AG20443 (cell line): ENCODE data around the gene ANKRD28.

Experiments
- DNase-seq: peaks from one replicate; pipeline ENCODE4 v3.0.0; 2012; ENCODE audit warnings: low spot score, mixed read lengths

The ANKRD28 gene

GRCh38 chr3:15660055-15660935, 137.5 kb downstream of the ANKRD28 start:
- no peak for DNase-seq

GRCh38 chr3:15659254-15659975, 138.4 kb downstream of the ANKRD28 start:
- no peak for DNase-seq

- no peak for DNase-seq
Observed at GRCh38 chr3:15657016-15657415, 140.8 kb downstream of the ANKRD28 start.

- no peak for DNase-seq
Observed at GRCh38 chr3:15656342-15656741, 141.4 kb downstream of the ANKRD28 start.

GRCh38 chr3:15654891-15655290, 142.9 kb downstream of the ANKRD28 start:
- no peak for DNase-seq

GRCh38 chr3:15654127-15654526, 143.7 kb downstream of the ANKRD28 start:
- DNase-seq = no peak

GRCh38 chr3:15653321-15653720, 144.5 kb downstream of the ANKRD28 start:
- no peak for DNase-seq

GRCh38 chr3:15651396-15651795, 146.4 kb downstream of the ANKRD28 start:
- DNase-seq = no peak

- no peak for DNase-seq
Observed at GRCh38 chr3:15649858-15650257, 147.9 kb downstream of the ANKRD28 start.

- no peak for DNase-seq
Observed at GRCh38 chr3:15649341-15649740, 148.4 kb downstream of the ANKRD28 start.

GRCh38 chr3:15647611-15648167, 150.1 kb downstream of the ANKRD28 start:
- peak; percentile 74 for DNase-seq

- DNase-seq = peak; percentile 90
Observed at GRCh38 chr3:15646851-15647511, 150.8 kb downstream of the ANKRD28 start.

- DNase-seq = peak; percentile 83
Observed at GRCh38 chr3:15645740-15646501, 151.9 kb downstream of the ANKRD28 start.

- DNase-seq = no peak
Observed at GRCh38 chr3:15645246-15645645, 152.5 kb downstream of the ANKRD28 start.

GRCh38 chr3:15638891-15639262, 158.9 kb downstream of the ANKRD28 start:
- no peak for DNase-seq

- DNase-seq = no peak
Observed at GRCh38 chr3:15638193-15638890, 159.4 kb downstream of the ANKRD28 start.

GRCh38 chr3:15637131-15637951, 160.4 kb downstream of the ANKRD28 start:
- no peak for DNase-seq

GRCh38 chr3:15636028-15636709, 161.6 kb downstream of the ANKRD28 start:
- DNase-seq = peak; percentile 84

- peak; percentile 75 for DNase-seq
Observed at GRCh38 chr3:15635121-15635661, 162.6 kb downstream of the ANKRD28 start.
